ENCODE results near the gene ANHX.
A peak's percentile ranks its signal among the peaks of the same experiment; 100 is the strongest.
"Not testable (repeated sequence)": the region's sequence is repeated elsewhere in the genome, so short reads cannot be mapped to it uniquely, and the experiment has no call there.

The ANHX gene

GRCh38 chr12:133235401-133236112 lies at the start of gene ANHX:
Gene ANHX, minus strand, starts transcription at chr12:133235877. Its CDS starts 1,521 bp downstream, at chr12:133234356.
- no peak for DNase-seq

GRCh38 chr12:133264668-133265067 lies 29.0 kb upstream of the ANHX start:
- DNase-seq = not testable (repeated sequence)

GRCh38 chr12:133264173-133264572 lies 28.5 kb upstream of the ANHX start:
- no peak for DNase-seq

GRCh38 chr12:133256321-133256720 lies 20.6 kb upstream of the ANHX start:
- DNase-seq = no peak

- not testable (repeated sequence) for DNase-seq
Observed at GRCh38 chr12:133255833-133256232, 20.2 kb upstream of the ANHX start.

GRCh38 chr12:133251732-133252131 lies 16.1 kb upstream of the ANHX start:
- no peak for DNase-seq

GRCh38 chr12:133236556-133236955 lies 879 bp upstream of the ANHX start:
- no peak for DNase-seq

GRCh38 chr12:133236144-133236543 lies 467 bp upstream of the ANHX start:
- DNase-seq = no peak

GRCh38 chr12:133234971-133235370 lies 706 bp downstream of the ANHX start:
- DNase-seq = no peak

GRCh38 chr12:133233993-133234564 lies 1.6 kb downstream of the ANHX start:
- no peak for DNase-seq

GRCh38 chr12:133233006-133233405 lies 2.7 kb downstream of the ANHX start:
- DNase-seq = no peak

GRCh38 chr12:133231001-133231400 lies 4.7 kb downstream of the ANHX start:
- no peak for DNase-seq

- DNase-seq = peak; percentile 47
Observed at GRCh38 chr12:133227281-133227852, 8.3 kb downstream of the ANHX start.

GRCh38 chr12:133226690-133227089 lies 9.0 kb downstream of the ANHX start:
- DNase-seq = no peak

GRCh38 chr12:133225527-133225926 lies 10.2 kb downstream of the ANHX start:
- DNase-seq = no peak

- DNase-seq = no peak
Observed at GRCh38 chr12:133222211-133222610, 13.5 kb downstream of the ANHX start.

- DNase-seq = no peak
Observed at GRCh38 chr12:133221241-133221640, 14.4 kb downstream of the ANHX start.

- DNase-seq = no peak
Observed at GRCh38 chr12:133220521-133220920, 15.2 kb downstream of the ANHX start.

GRCh38 chr12:133217219-133217618 lies 18.5 kb downstream of the ANHX start:
- DNase-seq = no peak

- no peak for DNase-seq
Observed at GRCh38 chr12:133215724-133216123, 20.0 kb downstream of the ANHX start.

GRCh38 chr12:133206390-133206789 lies 29.3 kb downstream of the ANHX start:
- DNase-seq = no peak

- DNase-seq = no peak
Observed at GRCh38 chr12:133204264-133204603, 31.4 kb downstream of the ANHX start.

GRCh38 chr12:133203344-133204263 lies 32.1 kb downstream of the ANHX start:
- no peak for DNase-seq
